Measurements from ENCODE around the gene TMEM245. TPM values are rescaled to one million over a fixed set of nuclear protein-coding genes. Genes with fewer than 3 reads are reported as not detected.

TMEM245 gene
- total and polyA plus RNA-seq, 2 experiments from 2014 or later = 20.8 to 30.2 TPM

DNA sequence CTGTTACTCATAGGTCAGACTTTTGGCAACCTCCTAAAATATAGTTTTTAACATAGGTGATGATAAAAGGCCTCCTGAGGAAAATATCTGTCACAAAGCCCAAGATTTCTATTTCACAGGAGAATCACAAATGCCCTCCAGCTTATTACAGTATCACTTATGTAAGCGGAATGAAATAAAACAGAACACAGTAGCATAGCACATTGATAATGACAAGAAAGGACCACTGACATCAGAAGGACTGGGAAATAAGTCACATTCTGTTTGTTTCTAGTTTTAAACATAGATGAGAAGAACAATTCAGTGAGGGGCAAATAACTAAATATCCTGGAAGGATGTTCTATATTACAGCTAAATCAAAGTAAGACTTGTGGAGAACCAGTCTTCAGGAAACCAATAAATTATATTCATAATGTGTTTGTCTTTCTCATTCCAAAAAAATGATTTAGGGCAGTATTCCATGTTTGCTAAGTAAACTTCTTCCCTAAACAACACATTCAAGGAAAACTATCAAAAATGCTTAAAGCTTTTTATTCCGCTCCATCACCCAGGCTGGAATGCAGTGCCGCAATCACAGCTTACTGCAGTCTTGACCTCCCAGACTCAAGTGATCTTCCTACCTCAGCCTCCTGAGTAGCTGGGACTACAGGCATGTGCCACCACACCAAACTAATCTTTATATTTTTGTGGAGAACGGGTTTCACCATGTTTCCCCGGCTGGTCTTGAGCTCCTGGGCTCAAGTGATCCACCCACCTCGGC lies 85.6 kb downstream of the TMEM245 start:
- peaks cover 37% of the 10 kb centered on the region for H3F3A ChIP-seq (ENCODE audit: insufficient read depth)
- H3K9me3 ChIP-seq (ENCODE audit: low read depth) = no peaks in the 10 kb centered on the region
- H3K9ac ChIP-seq = no peak overlapping the region
- no peak overlapping the region for H2AFZ ChIP-seq
- no peak overlapping the region for H3K4me3 ChIP-seq
- H3K4me1 ChIP-seq (ENCODE audit: insufficient read depth) = peaks cover 41% of the 10 kb centered on the region
- H3K36me3 ChIP-seq (ENCODE audit: low read depth) = no peaks in the 10 kb centered on the region; the same call in 1 of the 2 replicates
- WGBS, 2 experiments (ENCODE audit: low coverage in 1 of 2, low lambda C conversion rate in 2 of 2, missing lambda C conversion rate in 2 of 2) = 96 to 98% methylated on average over 6 of the region's 6 CpGs
- no peak overlapping the region for H3K27ac ChIP-seq
- DNase-seq = peak; percentile 36
- no peak for TF ChIP-seq EZH2 (IDR thresholded peaks at IDR 0.05; ENCODE audit: insufficient read depth, poor library complexity, severe bottlenecking)
- TF ChIP-seq EZH2phosphoT487 (IDR thresholded peaks at IDR 0.05; ENCODE audit: insufficient read depth, low read depth) = no peak
- H3K27me3 ChIP-seq (replicated peaks; ENCODE audit: insufficient read depth) = no peaks in the 10 kb centered on the region
- in situ Hi-C loops (cut with MboI) = no loop called here
- no peak overlapping the region for H3K4me2 ChIP-seq (ENCODE audit: unreplicated experiment)
- no peaks in the 10 kb centered on the region for H3K79me2 ChIP-seq (ENCODE audit: insufficient read depth)
- H4K20me1 ChIP-seq (ENCODE audit: insufficient read depth) = no peaks in the 10 kb centered on the region
- H3K9me2 ChIP-seq (ENCODE audit: insufficient read depth) = no peaks in the 10 kb centered on the region

GRCh38 chr9:109031241-109031640 lies 88.5 kb downstream of the TMEM245 start:
- no peak overlapping the region for H3K4me2 ChIP-seq (ENCODE audit: unreplicated experiment)
- no peaks in the 10 kb centered on the region; the same call in 1 of the 2 replicates for H3K79me2 ChIP-seq (ENCODE audit: insufficient read depth)
- H3F3A ChIP-seq (ENCODE audit: insufficient read depth) = peaks cover 26% of the 10 kb centered on the region
- DNase-seq = peak; percentile 74
- no peak overlapping the region for H2AFZ ChIP-seq
- H3K36me3 ChIP-seq (ENCODE audit: low read depth) = no peaks in the 10 kb centered on the region
- 96 to 99% methylated on average over 3 of the region's 3 CpGs for WGBS, 2 experiments (ENCODE audit: low coverage in 1 of 2, low lambda C conversion rate in 2 of 2, missing lambda C conversion rate in 2 of 2)
- H3K4me1 ChIP-seq (ENCODE audit: insufficient read depth) = peaks cover 27% of the 10 kb centered on the region
- no peak overlapping the region for H3K4me3 ChIP-seq
- in situ Hi-C loops (cut with MboI) = no loop called here
- no peaks in the 10 kb centered on the region for H3K9me2 ChIP-seq (ENCODE audit: insufficient read depth)
- no peak overlapping the region for H3K9ac ChIP-seq
- no peaks in the 10 kb centered on the region for H3K9me3 ChIP-seq (ENCODE audit: low read depth)
- H3K27ac ChIP-seq = no peak overlapping the region
- H3K27me3 ChIP-seq (replicated peaks; ENCODE audit: insufficient read depth) = no peaks in the 10 kb centered on the region
- TF ChIP-seq EZH2phosphoT487 (IDR thresholded peaks at IDR 0.05; ENCODE audit: insufficient read depth, low read depth) (no peak), EZH2 (IDR thresholded peaks at IDR 0.05; ENCODE audit: insufficient read depth, poor library complexity, severe bottlenecking) (no peak)
- no peaks in the 10 kb centered on the region for H4K20me1 ChIP-seq (ENCODE audit: insufficient read depth)

DNA sequence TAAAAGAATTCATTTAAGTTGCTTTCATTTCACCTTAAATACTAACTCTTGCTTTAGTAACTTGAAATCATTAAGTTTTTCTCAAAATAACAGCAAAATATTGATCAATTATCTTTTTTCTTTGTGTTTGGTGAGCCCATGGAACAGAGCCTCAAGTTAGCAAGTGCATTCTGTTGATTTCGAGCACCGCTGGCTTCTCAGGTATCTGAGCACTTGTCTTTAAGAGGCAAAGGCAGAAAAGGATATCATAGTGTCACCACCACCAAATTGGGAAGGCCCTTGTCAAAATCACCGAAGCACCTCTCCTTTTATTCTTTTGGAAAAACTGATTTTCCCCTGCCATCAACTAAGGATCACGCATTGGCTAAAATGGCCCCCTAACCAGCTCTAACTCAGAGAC lies 89.3 kb downstream of the TMEM245 start:
- no peak for TF ChIP-seq EZH2phosphoT487 (IDR thresholded peaks at IDR 0.05; ENCODE audit: insufficient read depth, low read depth)
- no peak for TF ChIP-seq EZH2 (IDR thresholded peaks at IDR 0.05; ENCODE audit: insufficient read depth, poor library complexity, severe bottlenecking)
- H4K20me1 ChIP-seq (ENCODE audit: insufficient read depth) = no peaks in the 10 kb centered on the region
- no peaks in the 10 kb centered on the region; the same call in 1 of the 2 replicates for H3K79me2 ChIP-seq (ENCODE audit: insufficient read depth)
- in situ Hi-C loops (cut with MboI) = no loop called here
- H3K4me2 ChIP-seq (ENCODE audit: unreplicated experiment) = no peak overlapping the region
- H3F3A ChIP-seq (ENCODE audit: insufficient read depth) = peaks cover 23% of the 10 kb centered on the region; the same call in 1 of the 2 replicates
- no peaks in the 10 kb centered on the region for H3K9me3 ChIP-seq (ENCODE audit: low read depth)
- 96 to 98% methylated on average over 4 of the region's 4 CpGs for WGBS, 2 experiments (ENCODE audit: low coverage in 1 of 2, low lambda C conversion rate in 2 of 2, missing lambda C conversion rate in 2 of 2)
- H3K9me2 ChIP-seq (ENCODE audit: insufficient read depth) = no peaks in the 10 kb centered on the region
- H3K4me1 ChIP-seq (ENCODE audit: insufficient read depth) = peaks cover 19% of the 10 kb centered on the region
- H3K27me3 ChIP-seq (replicated peaks; ENCODE audit: insufficient read depth) = no peaks in the 10 kb centered on the region
- no peak overlapping the region for H2AFZ ChIP-seq
- H3K9ac ChIP-seq = no peak overlapping the region
- no peak overlapping the region for H3K4me3 ChIP-seq
- no peaks in the 10 kb centered on the region for H3K36me3 ChIP-seq (ENCODE audit: low read depth)
- no peak for DNase-seq
- H3K27ac ChIP-seq = no peak overlapping the region

GRCh38 chr9:109028457-109028856 lies 91.3 kb downstream of the TMEM245 start:
- Histone ChIP-seq H3K9me3 (ENCODE audit: low read depth) (no peaks in the 10 kb centered on the region), H3K9me2 (ENCODE audit: insufficient read depth) (no peaks in the 10 kb centered on the region), H3K79me2 (ENCODE audit: insufficient read depth) (no peaks in the 10 kb centered on the region; the same call in 1 of the 2 replicates), H3K27me3 (replicated peaks; ENCODE audit: insufficient read depth) (no peaks in the 10 kb centered on the region), H3K4me1 (ENCODE audit: insufficient read depth) (peaks cover under 1% of the 10 kb centered on the region; the same call in 1 of the 2 replicates), H2AFZ (no peak overlapping the region), H3K27ac (no peak overlapping the region), H3K4me2 (ENCODE audit: unreplicated experiment) (no peak overlapping the region), H4K20me1 (ENCODE audit: insufficient read depth) (no peaks in the 10 kb centered on the region), H3K36me3 (ENCODE audit: low read depth) (no peaks in the 10 kb centered on the region), H3F3A (ENCODE audit: insufficient read depth) (peaks cover 10% of the 10 kb centered on the region; the same call in 1 of the 2 replicates), H3K4me3 (no peak overlapping the region), H3K9ac (no peak overlapping the region)
- 96 to 97% methylated on average over 4 of the region's 4 CpGs for WGBS, 2 experiments (ENCODE audit: low coverage in 1 of 2, low lambda C conversion rate in 2 of 2, missing lambda C conversion rate in 2 of 2)
- in situ Hi-C loops (cut with MboI) = no loop called here
- DNase-seq = no peak
- TF ChIP-seq EZH2phosphoT487 (IDR thresholded peaks at IDR 0.05; ENCODE audit: insufficient read depth, low read depth) = no peak

Data from GM23248 (cell line).